ENCODE measurements around the gene SLC39A5. TPM values are rescaled to one million over a fixed set of nuclear protein-coding genes. Genes with fewer than 3 reads are reported as not detected.

Gene SLC39A5
- total and polyA plus RNA-seq, 4 donors, result 125 to 195 (median 142) TPM

DNA sequence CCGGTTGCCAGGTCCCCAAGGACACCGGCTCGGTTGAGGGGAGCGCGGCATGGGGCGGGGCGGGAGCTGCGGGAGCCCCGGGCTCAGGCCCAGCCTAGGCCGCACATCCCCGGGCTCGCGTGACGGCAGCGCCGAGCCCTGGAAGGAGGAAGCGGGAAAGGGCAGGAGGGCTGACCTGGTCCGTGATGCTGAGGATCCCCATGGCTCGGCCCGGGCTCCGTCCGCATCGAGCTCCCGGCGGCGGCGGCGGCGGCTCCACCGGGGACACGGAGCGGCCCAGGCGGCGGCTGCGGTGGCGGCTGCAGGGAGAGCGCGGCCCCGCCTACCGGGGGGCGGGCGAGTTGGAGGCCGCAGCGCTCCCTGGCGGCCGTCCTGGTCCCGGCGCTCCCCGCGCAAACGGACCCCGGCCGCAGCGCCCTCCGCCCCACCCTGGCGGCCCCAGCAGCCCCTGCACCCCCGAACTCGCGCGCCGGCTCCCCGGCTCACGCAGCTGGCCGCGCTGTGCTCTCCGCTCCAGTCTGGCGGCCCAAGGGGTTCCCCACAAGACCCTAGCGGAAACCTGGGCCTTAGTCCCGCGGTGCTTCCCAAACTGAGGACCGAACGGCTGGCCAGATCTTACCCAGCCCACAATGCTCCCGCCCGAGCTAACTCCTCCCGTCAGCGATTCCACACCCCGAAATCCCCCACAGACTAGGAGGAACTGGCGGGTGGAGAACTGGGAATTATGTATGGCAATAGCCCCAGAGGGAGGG, 28.4 kb downstream of the SLC39A5 start, which contains the start of gene ANKRD52:
Gene ANKRD52, minus strand, starts transcription at position 317 of the 752 bp plus-strand sequence. Its CDS starts 115 bp downstream, at position 202.
- peak; percentile 86 for DNase-seq (ENCODE audit: low spot score)
- Histone ChIP-seq H3K27me3 (ENCODE audit: control insufficient read depth in 4 of 4, insufficient read depth in 4 of 4, low read length in 3 of 4) (no peaks in the 10 kb centered on the region), H3K4me3 (ENCODE audit: low read depth in 1 of 3, low read length in 3 of 3) (peak within 1 kb of the TSS; percentile 62 to 83 (median 81)), H3K36me3 (ENCODE audit: control insufficient read depth in 4 of 4, insufficient read depth in 3 of 4, low read depth in 1 of 4, low read length in 3 of 4) (peaks cover 6 to 21% (median 13%) of the 10 kb centered on the region in 4 donors), H3K9ac (ENCODE audit: low read depth in 1 of 2, low read length in 2 of 2) (peak within 1 kb of the TSS; percentile 52 to 69), H3K27ac (ENCODE audit: low read depth in 1 of 2, low read length in 2 of 2) (peak within 1 kb of the TSS; percentile 63 to 66), H3K4me1 (ENCODE audit: control insufficient read depth in 4 of 4, insufficient read depth in 4 of 4, low read length in 3 of 4) (peaks cover 1 to 20% (median 15%) of the 10 kb centered on the region in 4 donors), H3K9me3 (ENCODE audit: control insufficient read depth in 4 of 4, low read length in 3 of 4) (no peaks in the 10 kb centered on the region)
- under 1% methylated on average over 78 of the region's 78 CpGs for WGBS
- TF ChIP-seq, protein P1, sequence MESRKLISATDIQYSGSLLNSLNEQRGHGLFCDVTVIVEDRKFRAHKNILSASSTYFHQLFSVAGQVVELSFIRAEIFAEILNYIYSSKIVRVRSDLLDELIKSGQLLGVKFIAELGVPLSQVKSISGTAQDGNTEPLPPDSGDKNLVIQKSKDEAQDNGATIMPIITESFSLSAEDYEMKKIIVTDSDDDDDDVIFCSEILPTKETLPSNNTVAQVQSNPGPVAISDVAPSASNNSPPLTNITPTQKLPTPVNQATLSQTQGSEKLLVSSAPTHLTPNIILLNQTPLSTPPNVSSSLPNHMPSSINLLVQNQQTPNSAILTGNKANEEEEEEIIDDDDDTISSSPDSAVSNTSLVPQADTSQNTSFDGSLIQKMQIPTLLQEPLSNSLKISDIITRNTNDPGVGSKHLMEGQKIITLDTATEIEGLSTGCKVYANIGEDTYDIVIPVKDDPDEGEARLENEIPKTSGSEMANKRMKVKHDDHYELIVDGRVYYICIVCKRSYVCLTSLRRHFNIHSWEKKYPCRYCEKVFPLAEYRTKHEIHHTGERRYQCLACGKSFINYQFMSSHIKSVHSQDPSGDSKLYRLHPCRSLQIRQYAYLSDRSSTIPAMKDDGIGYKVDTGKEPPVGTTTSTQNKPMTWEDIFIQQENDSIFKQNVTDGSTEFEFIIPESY (IDR thresholded peaks at IDR 0.05), result no peak
- no peak for TF ChIP-seq HNF4A (conservative IDR thresholded peaks at IDR 0.05)
- TF ChIP-seq, protein P2, sequence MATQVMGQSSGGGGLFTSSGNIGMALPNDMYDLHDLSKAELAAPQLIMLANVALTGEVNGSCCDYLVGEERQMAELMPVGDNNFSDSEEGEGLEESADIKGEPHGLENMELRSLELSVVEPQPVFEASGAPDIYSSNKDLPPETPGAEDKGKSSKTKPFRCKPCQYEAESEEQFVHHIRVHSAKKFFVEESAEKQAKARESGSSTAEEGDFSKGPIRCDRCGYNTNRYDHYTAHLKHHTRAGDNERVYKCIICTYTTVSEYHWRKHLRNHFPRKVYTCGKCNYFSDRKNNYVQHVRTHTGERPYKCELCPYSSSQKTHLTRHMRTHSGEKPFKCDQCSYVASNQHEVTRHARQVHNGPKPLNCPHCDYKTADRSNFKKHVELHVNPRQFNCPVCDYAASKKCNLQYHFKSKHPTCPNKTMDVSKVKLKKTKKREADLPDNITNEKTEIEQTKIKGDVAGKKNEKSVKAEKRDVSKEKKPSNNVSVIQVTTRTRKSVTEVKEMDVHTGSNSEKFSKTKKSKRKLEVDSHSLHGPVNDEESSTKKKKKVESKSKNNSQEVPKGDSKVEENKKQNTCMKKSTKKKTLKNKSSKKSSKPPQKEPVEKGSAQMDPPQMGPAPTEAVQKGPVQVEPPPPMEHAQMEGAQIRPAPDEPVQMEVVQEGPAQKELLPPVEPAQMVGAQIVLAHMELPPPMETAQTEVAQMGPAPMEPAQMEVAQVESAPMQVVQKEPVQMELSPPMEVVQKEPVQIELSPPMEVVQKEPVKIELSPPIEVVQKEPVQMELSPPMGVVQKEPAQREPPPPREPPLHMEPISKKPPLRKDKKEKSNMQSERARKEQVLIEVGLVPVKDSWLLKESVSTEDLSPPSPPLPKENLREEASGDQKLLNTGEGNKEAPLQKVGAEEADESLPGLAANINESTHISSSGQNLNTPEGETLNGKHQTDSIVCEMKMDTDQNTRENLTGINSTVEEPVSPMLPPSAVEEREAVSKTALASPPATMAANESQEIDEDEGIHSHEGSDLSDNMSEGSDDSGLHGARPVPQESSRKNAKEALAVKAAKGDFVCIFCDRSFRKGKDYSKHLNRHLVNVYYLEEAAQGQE (IDR thresholded peaks at IDR 0.05), result no peak
- no peak for TF ChIP-seq RXRA (IDR thresholded peaks at IDR 0.05)
- no peak for TF ChIP-seq GABPA (IDR thresholded peaks at IDR 0.05 in 1 of 2, conservative IDR thresholded peaks at IDR 0.05 in 1 of 2)
- peak; percentile 5 to 19 for TF ChIP-seq RAD21 (IDR thresholded peaks at IDR 0.05)
- TF ChIP-seq, protein P3, sequence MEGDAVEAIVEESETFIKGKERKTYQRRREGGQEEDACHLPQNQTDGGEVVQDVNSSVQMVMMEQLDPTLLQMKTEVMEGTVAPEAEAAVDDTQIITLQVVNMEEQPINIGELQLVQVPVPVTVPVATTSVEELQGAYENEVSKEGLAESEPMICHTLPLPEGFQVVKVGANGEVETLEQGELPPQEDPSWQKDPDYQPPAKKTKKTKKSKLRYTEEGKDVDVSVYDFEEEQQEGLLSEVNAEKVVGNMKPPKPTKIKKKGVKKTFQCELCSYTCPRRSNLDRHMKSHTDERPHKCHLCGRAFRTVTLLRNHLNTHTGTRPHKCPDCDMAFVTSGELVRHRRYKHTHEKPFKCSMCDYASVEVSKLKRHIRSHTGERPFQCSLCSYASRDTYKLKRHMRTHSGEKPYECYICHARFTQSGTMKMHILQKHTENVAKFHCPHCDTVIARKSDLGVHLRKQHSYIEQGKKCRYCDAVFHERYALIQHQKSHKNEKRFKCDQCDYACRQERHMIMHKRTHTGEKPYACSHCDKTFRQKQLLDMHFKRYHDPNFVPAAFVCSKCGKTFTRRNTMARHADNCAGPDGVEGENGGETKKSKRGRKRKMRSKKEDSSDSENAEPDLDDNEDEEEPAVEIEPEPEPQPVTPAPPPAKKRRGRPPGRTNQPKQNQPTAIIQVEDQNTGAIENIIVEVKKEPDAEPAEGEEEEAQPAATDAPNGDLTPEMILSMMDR (IDR thresholded peaks at IDR 0.05; ENCODE audit: low read depth, low read length, missing input control), result peak; percentile 66

DNA sequence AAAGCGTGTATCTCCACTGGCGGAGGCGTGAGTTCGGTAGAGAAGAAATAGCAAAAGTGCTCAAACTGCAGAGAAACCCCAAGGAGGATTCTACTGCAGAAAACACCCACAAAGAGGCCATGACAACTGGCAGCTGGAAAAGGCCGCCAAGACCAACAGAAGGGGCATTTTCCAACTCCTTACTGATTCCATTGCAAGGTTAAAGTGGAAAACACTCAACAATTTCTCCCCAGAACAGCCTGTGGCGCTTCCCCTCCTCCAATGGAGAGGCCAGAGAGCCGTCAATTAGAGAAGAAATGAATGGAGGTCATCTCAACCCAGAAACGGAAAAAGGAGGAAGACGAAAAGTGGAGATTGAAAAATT, 29.0 kb downstream of the SLC39A5 start:
- peaks cover 4 to 16% (median 7%) of the 10 kb centered on the region in 4 donors for H3K36me3 ChIP-seq (ENCODE audit: control insufficient read depth in 4 of 4, insufficient read depth in 3 of 4, low read depth in 1 of 4, low read length in 3 of 4)
- TF ChIP-seq YY1 (IDR thresholded peaks at IDR 0.05) (peak; percentile 35), SP1 (IDR thresholded peaks at IDR 0.05) (no peak), TAF1 (conservative IDR thresholded peaks at IDR 0.05) (no peak), RAD21 (IDR thresholded peaks at IDR 0.05) (no peak)
- TF ChIP-seq, protein P1 (IDR thresholded peaks at IDR 0.05), result no peak
- 11% methylated on average over 9 of the region's 9 CpGs for WGBS
- H3K27ac ChIP-seq (ENCODE audit: low read depth in 1 of 2, low read length in 2 of 2), result peak overlapping the region; percentile 63 to 66
- H3K4me1 ChIP-seq (ENCODE audit: control insufficient read depth in 4 of 4, insufficient read depth in 4 of 4, low read length in 3 of 4), result peaks cover 1 to 20% (median 15%) of the 10 kb centered on the region in 4 donors
- DNase-seq (ENCODE audit: low spot score), result no peak
- H3K9ac ChIP-seq (ENCODE audit: low read depth in 1 of 2, low read length in 2 of 2), result peak overlapping the region; percentile 42 to 69
- H3K9me3 ChIP-seq (ENCODE audit: control insufficient read depth in 4 of 4, low read length in 3 of 4), result no peaks in the 10 kb centered on the region
- no peaks in the 10 kb centered on the region for H3K27me3 ChIP-seq (ENCODE audit: control insufficient read depth in 4 of 4, insufficient read depth in 4 of 4, low read length in 3 of 4)
- H3K4me3 ChIP-seq (ENCODE audit: low read depth in 1 of 3, low read length in 3 of 3), result peak overlapping the region in 2 of 3 donors; percentile 81 to 83

Measured in liver (tissue), 9 donors.